Measurements from ENCODE around the gene IGF2R.

DNA sequence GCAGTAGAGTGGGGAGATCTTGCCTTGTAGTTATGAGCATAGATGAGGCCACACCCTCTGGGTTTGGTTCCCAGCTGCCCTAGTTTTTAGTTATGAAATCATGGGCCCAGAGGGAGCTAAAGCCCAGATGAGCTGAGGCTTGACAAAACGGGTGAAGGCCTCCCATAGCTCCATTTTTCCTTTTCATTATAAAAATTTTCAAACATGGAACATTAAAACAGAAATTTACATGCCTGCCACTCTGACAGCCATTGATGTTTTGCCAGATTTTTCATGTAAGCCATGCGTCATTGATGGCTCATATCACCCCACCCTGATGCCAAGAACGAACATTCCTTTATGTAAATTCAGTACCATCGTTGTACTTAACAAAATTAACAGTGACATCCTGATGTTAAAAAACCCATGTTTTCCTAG, 67.9 kb downstream of the IGF2R start:
- TF ChIP-seq, protein P1, sequence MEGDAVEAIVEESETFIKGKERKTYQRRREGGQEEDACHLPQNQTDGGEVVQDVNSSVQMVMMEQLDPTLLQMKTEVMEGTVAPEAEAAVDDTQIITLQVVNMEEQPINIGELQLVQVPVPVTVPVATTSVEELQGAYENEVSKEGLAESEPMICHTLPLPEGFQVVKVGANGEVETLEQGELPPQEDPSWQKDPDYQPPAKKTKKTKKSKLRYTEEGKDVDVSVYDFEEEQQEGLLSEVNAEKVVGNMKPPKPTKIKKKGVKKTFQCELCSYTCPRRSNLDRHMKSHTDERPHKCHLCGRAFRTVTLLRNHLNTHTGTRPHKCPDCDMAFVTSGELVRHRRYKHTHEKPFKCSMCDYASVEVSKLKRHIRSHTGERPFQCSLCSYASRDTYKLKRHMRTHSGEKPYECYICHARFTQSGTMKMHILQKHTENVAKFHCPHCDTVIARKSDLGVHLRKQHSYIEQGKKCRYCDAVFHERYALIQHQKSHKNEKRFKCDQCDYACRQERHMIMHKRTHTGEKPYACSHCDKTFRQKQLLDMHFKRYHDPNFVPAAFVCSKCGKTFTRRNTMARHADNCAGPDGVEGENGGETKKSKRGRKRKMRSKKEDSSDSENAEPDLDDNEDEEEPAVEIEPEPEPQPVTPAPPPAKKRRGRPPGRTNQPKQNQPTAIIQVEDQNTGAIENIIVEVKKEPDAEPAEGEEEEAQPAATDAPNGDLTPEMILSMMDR (IDR thresholded peaks at IDR 0.05), result no peak
- TF ChIP-seq EZH2 (IDR thresholded peaks at IDR 0.05; ENCODE audit: borderline replicate concordance, insufficient read depth, low read depth, low read length, poor library complexity, severe bottlenecking), result no peak
